NOMO-1 (cell line): ENCODE data around the gene LRRC49.
A peak's percentile ranks its signal among the peaks of the same experiment; 100 is the strongest.
"Not testable (repeated sequence)": the region's sequence is repeated elsewhere in the genome, so short reads cannot be mapped to it uniquely, and the experiment has no call there.

ENCODE experiments used
- DNase-seq, 2 experiments: peaks; one replicate each; lab custom pipeline; 2025; ENCODE audit not compliant: unreplicated experiment in 2 of 2; lab: John Stamatoyannopoulos, UW

Gene LRRC49

DNA sequence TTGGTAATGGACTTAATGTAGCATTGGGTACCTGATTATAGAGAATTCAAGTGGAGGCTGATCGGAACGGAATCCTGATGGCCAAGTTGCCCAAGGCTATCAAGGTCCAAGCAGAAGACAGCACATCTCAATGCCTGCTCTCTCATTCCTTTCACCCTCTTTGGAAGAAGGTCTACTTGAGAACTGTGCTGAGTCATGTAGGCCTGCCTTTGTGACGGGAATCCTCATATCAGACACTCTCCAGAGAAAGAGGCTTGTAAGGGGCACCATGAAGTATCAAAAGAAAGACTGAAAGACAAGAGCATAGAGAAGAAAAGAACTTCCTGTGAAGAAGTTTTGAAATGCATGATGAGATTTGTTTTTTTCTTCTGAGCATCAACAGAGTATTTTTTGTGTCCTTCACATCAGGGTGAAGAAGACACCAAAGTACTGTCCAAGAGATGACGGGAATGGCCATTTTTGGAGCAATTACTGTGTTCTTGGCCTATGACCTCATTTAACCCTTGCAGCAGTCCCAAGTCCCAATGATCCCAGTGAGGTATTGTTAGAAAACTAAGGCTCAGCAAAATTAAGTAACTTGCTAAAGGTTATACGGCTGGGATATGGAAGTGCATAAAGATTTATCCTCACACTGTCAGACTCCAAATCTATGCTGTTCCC is 25.5 kb upstream of the LRRC49 start:
- DNase-seq = no peak

DNA sequence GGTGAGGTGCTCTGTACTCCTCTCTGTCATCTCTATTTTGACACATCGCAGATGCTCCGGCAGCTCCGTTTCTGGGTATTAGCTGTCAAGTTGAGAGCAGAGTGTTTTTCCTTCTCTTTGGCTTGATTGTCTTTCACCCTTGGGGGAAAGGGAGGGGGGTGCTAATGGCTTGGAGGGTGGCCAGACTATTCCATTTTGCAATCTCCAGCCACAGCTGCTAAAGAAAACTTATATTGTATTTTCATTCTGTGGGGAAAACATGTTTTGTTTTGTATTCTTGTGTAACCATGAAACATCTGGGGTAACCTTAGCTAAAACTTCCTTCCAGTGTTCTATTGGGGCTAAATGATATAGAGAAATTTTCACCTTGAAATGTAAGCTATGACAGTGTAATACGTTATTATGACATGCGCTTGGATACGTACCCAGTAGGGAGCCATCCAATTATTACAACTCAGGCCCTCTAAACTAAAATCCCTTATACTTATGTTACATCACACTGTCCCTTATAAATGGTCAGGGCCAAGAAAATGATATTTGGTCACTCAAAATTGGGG is 24.6 kb upstream of the LRRC49 start:
- no peak for DNase-seq

DNA sequence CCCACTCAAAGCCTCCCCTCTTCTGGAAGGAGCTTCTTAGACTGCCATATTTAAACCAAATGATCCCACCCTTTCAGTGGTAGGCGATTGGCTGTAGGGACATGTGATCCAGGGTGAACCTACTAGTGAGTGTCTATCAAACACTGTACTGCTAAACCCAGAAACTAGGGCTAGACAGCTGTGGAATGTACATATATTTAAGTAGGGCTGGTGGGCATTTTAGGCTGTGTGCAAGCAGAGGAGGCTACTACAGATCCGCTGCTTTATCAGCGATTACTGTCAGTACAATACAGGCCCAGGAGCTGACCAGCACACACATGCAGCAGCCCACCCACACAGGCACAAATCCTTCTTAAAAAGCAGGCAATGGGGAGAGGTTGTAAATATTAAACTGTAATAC is 23.3 kb upstream of the LRRC49 start:
- DNase-seq = no peak

DNA sequence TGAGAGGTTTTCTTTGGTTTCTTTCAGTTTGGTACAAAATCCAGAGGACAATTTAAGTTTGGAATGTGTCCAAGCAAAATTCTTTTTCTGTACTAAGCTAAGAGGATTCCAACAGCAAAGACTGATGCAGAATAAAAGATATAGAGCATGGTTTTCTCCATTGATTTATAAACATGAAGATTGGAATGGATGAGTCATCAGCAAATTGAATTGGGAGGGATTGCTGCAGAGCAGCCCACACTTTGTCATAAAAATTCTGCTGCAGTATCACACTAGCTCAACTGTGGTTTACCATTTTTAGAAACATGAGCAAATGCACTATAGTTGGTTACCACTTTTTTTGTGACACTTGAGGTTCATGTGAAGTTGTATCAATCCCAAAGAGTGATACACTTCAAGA is 22.6 kb upstream of the LRRC49 start:
- peak in 1 of 2 experiments; percentile 38 for DNase-seq

GRCh38 chr15:70871490-70871889 is 21.1 kb upstream of the LRRC49 start:
- not testable (repeated sequence) for DNase-seq

DNA sequence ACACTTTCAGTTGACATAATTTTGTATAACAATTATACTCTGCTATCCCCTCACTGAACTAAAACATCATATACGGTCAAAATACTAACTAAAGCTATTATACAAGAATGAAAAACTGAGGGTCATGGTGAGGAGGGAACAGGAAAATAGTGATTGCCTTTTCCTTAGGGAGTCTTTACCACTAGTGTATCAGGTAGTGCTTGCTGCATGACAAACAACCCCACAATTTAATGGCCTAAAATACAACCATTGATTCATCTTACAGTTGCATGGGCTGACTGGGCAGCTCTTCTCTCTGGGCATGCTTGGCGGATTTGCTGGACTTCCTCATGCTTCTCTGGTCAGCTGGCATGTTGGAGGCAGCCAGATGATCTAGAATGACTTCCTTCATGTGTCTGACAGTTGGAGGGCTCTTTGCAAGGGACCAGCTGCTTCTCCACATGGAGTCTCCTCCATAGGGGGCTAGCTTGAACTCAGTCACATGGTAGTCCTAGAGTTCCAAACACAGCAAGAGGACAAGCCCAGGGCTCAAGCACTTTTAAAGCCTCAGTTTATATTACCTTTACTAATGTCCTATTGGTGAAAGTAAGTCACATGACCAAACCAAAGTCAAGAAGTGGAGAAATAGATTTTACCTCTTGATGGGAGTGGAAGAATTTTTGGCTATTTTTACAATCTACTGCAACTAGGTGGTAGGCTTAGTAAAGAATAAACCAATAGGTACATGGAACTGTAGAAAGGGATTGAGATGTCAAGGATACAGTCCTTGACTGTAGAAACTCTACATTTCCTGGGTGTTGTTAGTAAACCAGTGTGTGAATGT is 19.2 kb upstream of the LRRC49 start:
- DNase-seq = no peak

DNA sequence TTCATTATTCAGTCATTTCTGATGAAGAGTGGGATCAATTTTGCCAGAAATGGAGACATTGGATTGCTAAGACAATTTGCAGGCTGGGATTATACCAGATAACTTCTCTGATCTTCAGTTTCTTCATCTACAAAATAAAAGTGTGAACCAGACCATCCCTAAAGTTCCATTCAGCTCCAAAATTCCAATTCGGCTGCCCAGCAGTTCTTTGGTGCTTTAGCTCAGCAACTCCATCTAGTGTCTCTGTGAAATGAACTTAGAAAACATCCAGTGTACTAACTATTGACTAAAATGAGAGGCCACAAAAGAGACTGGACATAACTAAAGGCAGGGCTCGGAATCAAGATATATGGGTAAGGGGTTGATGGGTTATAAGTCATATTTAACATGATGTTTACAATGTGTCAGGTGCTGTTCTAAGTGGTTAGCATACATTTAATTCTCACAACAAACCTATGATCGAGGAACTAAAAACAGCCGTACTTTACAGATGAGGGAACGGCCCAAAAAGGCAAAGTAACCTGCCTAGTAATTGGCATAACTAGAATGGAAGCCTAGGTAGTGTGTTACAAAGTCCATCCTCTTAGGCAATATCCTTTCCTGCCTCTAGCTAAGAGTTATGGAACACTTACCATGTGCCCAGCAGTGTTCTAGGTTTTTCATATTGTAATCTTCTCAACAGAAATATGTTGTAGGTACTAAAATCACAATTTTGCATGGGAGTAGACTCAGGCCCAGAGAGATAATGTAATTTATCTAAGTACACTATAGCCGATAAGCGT is 17.4 kb upstream of the LRRC49 start:
- no peak for DNase-seq

GRCh38 chr15:70876011-70876410 is 16.6 kb upstream of the LRRC49 start:
- no peak for DNase-seq

GRCh38 chr15:70876683-70877082 is 15.9 kb upstream of the LRRC49 start:
- no peak for DNase-seq

DNA sequence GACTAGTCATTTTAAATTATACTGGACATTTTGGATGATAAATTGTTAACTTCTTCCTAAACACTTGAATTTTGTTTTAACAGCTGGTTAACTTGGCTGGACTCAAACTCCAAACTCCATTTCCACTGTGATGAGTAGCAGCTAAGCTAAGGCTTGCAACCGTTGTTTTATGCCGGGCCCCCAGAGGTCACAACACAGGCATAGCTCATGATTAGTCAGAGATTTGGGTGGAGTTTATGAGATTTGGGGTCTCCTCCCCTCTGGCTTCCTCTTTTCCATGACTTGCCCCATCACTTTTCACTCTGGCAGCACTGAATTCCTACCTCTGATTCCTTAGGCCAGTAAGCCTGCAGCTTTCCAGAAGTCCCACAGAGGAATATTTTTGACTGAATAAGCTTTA is 13.2 kb upstream of the LRRC49 start:
- DNase-seq = no peak

DNA sequence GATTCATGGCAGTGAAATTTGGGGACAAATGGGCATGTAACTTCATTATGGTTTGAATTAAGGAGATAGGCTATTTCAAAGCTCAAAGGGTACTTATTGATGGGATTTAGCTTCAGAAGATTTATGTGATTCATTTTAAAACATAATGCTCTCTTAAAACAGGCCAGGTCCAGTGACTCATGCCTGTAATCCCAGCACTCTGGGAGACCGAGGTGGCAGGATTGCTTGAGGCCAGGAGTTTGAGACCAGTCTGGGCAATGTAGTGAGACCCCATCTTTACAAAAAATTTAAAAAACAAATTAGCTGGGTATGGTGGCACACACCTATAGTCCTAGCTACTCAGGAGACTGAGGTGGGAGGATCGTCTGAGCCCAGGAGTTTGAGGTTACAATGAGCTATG is 11.8 kb upstream of the LRRC49 start:
- no peak for DNase-seq

GRCh38 chr15:70882361-70882760 is 10.3 kb upstream of the LRRC49 start:
- DNase-seq = peak in 1 of 2 experiments; percentile 14

GRCh38 chr15:70892912-70893560 is 410 bp downstream of the LRRC49 start:
- peak in 1 of 2 experiments; percentile 33 for DNase-seq

GRCh38 chr15:70902107-70902506 is 9.5 kb downstream of the LRRC49 start:
- no peak for DNase-seq

GRCh38 chr15:70906842-70907241 is 14.2 kb downstream of the LRRC49 start:
- no peak for DNase-seq

GRCh38 chr15:70907784-70908471 is 15.3 kb downstream of the LRRC49 start:
- no peak for DNase-seq

DNA sequence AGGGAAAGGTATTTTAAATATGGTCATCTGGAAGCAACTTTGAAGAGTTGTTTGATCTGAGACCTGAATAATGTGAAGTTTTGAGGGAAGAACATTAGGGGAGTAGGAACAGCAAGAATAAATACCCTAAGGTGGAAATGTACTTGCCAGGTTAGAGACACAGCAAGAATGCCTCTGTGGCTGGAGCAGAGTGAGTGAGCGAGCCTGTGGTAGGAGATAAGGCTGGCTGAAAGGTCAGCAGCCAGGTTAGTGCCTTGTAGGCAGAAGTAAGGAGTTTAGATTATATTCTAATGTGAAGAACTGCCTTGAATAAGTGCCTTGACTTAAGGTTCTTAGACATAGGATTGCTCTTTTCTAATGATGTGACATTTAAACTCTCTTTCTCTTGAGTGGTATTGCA is 18.3 kb downstream of the LRRC49 start:
- DNase-seq = no peak

- DNase-seq = no peak
Measured at GRCh38 chr15:70912187-70912586, 19.6 kb downstream of the LRRC49 start.

DNA sequence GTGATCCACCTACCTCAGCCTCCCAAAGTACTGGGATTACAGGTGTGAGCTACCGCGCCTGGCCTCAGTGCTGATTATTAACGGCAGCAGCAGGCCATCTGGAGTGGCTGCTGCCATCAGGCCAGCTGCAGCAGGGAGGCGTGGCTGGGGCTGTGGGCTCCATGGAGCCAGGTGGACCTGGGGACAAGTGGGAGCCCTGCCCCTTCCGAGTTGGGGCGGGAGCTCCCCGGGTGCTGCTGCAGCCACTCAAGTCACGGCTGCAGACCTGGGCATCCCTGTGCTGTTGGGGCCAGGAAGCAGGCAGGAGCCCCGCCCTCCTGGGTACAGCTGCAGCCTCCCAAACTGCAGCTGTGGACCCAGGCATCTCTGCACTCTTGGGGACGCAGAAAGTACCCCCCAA is 23.9 kb downstream of the LRRC49 start:
- DNase-seq = no peak

GRCh38 chr15:70917955-70918354 is 25.3 kb downstream of the LRRC49 start:
- DNase-seq = no peak
